B cell (primary cell): ENCODE results near the gene MAJIN. TPM values are rescaled to one million over a fixed set of nuclear protein-coding genes. Genes with fewer than 3 reads are reported as not detected.

ENCODE experiments used
- ATAC-seq: fragments of 200-7000 bp; cut with Tn5 transposase; one replicate; pipeline ENCODE4 v1.10.0; 2021; ENCODE audit warnings: low read depth, mild to moderate bottlenecking, moderate number of reproducible peaks, moderate library complexity
- CTCF ChIA-PET: fragments of 350-600 bp; sonication (Branson Sonifier 250); formaldehyde crosslinking; loops from one replicate; lab custom pipeline; 2021; ENCODE audit warnings: antibody characterized with exemption, inconsistent platforms; lab: Charles Lee
- POLR2A ChIA-PET: fragments of 350-600 bp; sonication (Branson Sonifier 250); formaldehyde crosslinking; loops from one replicate; lab custom pipeline; 2021; ENCODE audit warnings: antibody characterized with exemption; lab: Charles Lee
- DNase-seq: peaks from one replicate; pipeline ENCODE4 v3.0.0; 2013
- H2AFZ ChIP-seq: 2 replicates; pipeline ENCODE4 v1.6.1; 2012; ENCODE audit warnings: mild to moderate bottlenecking, low read depth, low read length; ENCODE audit not compliant: insufficient read depth, poor library complexity, severe bottlenecking
- H3K27ac ChIP-seq, 2 donors: 1 replicate in 1 of 2; 2 replicates in 1 of 2; pipeline ENCODE4 v1.5.1; 2012 to 2013; ENCODE audit warnings: low read length in 2 of 2, mild to moderate bottlenecking in 2 of 2, moderate library complexity in 1 of 2
- H3K27me3 ChIP-seq, 4 experiments: fragments of 200-600 bp in 1 of 4; sonication (generic) in 1 of 4; replicated peaks in 1 of 4; 1 replicate in 2 of 4; 2 replicates in 2 of 4; pipeline versions ENCODE4 v1.6.1 to v1.7.0; 2013 to 2016; ENCODE audit warnings: low read length in 3 of 4, mild to moderate bottlenecking in 2 of 4, mixed read lengths in 1 of 4, moderate library complexity in 1 of 4; ENCODE audit not compliant: insufficient read depth in 4 of 4, control insufficient read depth in 3 of 4; ENCODE audit errors: control extremely low read depth in 1 of 4
- H3K36me3 ChIP-seq, 2 experiments: replicated peaks in 1 of 2; 1 replicate in 1 of 2; 2 replicates in 1 of 2; pipeline versions ENCODE4 v1.6.1 to v1.7.1; 2013; ENCODE audit warnings: low read length in 1 of 2; ENCODE audit not compliant: insufficient read depth in 2 of 2, control insufficient read depth in 1 of 2; ENCODE audit errors: control extremely low read depth in 1 of 2, extremely low read depth in 1 of 2
- H3K4me1 ChIP-seq, 2 donors: fragments of 200-600 bp in 1 of 2; sonication (generic) in 1 of 2; 1 replicate in 1 of 2; 2 replicates in 1 of 2; pipeline versions ENCODE4 v1.5.1 to v1.6.1; 2013 to 2017; ENCODE audit warnings: low read length in 2 of 2; ENCODE audit not compliant: control insufficient read depth in 2 of 2, insufficient read depth in 2 of 2
- H3K4me2 ChIP-seq: replicated peaks from 2 replicates; pipeline ENCODE3; 2012; ENCODE audit warnings: mild to moderate bottlenecking, low read depth, low read length; ENCODE audit not compliant: poor library complexity, severe bottlenecking
- H3K4me3 ChIP-seq, 5 experiments: fragments of 200-600 bp in 1 of 5; sonication (generic) in 1 of 5; 1 replicate in 3 of 5; 2 replicates in 2 of 5; pipeline versions ENCODE4 v1.5.1 to v1.7.0; 2011 to 2016; ENCODE audit warnings: low read length in 4 of 5, mild to moderate bottlenecking in 4 of 5, low read depth in 2 of 5, control low read depth in 1 of 5, moderate library complexity in 1 of 5; ENCODE audit not compliant: insufficient read depth in 1 of 5; ENCODE audit errors: control extremely low read depth in 1 of 5, extremely low read depth in 1 of 5
- H3K79me2 ChIP-seq: fragments of 200-600 bp; sonication (generic); one replicate; pipeline ENCODE4 v1.6.0; 2016; ENCODE audit warnings: low read length; ENCODE audit not compliant: control insufficient read depth, insufficient read depth
- H3K9ac ChIP-seq: fragments of 200-600 bp; sonication (generic); 2 replicates; pipeline ENCODE4 v1.6.1; 2017; ENCODE audit warnings: mild to moderate bottlenecking, low read length, moderate library complexity
- H3K9me3 ChIP-seq, 3 donors: one replicate each; pipeline versions ENCODE4 v1.6.1 to v1.7.1; 2013; ENCODE audit warnings: low read length in 2 of 3; ENCODE audit not compliant: control insufficient read depth in 2 of 3, insufficient read depth in 1 of 3; ENCODE audit errors: control extremely low read depth in 1 of 3
- H4K20me1 ChIP-seq: 2 replicates; pipeline ENCODE4 v1.6.0; 2012; ENCODE audit warnings: mild to moderate bottlenecking, low read length; ENCODE audit not compliant: insufficient read depth, control insufficient read depth, poor library complexity, severe bottlenecking
- H3K27ac Mint-ChIP-seq: one replicate; pipeline ENCODE4 v1.8.0; 2021; ENCODE audit warnings: mixed read lengths
- H3K27me3 Mint-ChIP-seq: one replicate; pipeline ENCODE4 v1.8.0; 2021; ENCODE audit warnings: mixed read lengths
- H3K4me1 Mint-ChIP-seq: one replicate; pipeline ENCODE4 v1.8.0; 2021; ENCODE audit warnings: mixed read lengths
- H3K4me3 Mint-ChIP-seq: one replicate; pipeline ENCODE4 v1.8.0; 2021; ENCODE audit warnings: mixed read lengths
- H3K9me3 Mint-ChIP-seq: one replicate; pipeline ENCODE4 v1.8.0; 2022; ENCODE audit warnings: mixed read lengths; ENCODE audit not compliant: insufficient read depth
- EZH2 ChIP-seq: IDR thresholded peaks from 2 replicates; pipeline ENCODE4 v1.6.1; 2012; ENCODE audit warnings: borderline replicate concordance, low read depth, mild to moderate bottlenecking, moderate library complexity, low read length; ENCODE audit not compliant: insufficient read depth, poor library complexity, severe bottlenecking
- whole genome bisulfite sequencing: methylation state at CpG from one replicate; pipeline ENCODE4 v1.1.5; 2013; ENCODE audit warnings: missing lambda C conversion rate; ENCODE audit not compliant: insufficient coverage; 5-methylcytosine and 5-hydroxymethylcytosine counted together
- intact Hi-C: fragments of 100-400 bp; cut with micrococcal nuclease; formaldehyde crosslinking; loops from one replicate; pipeline ENCODE4 v1.10.0; 2022
- polyA plus RNA-seq: library from polyadenylated mRNA; depleted of rRNA; stranded (reverse); fragments of >200 nt; gene quantifications from 2 replicates; pipeline ENCODE4 v1.2.3, GENCODE V29; 2012
- total RNA-seq, 2 donors: library from RNA; stranded (reverse); fragments of 120-200 nt in 1 of 2; gene quantifications; 1 replicate in 1 of 2; 2 replicates in 1 of 2; pipeline versions ENCODE4 v1.2.3 to v1.2.4, GENCODE V29; 2013 to 2022
- TF ChIP-seq, protein P1 (sequence below): fragments of 200-600 bp; IDR thresholded peaks from one replicate; pipeline ENCODE4 v1.8.0; 2022; ENCODE audit warnings: antibody characterized with exemption, mild to moderate bottlenecking

MAJIN gene
- total and polyA plus RNA-seq, 2 donors (not counting 1 experiment from before 2014, with no cell fraction given), result 0.71 to 2.4 TPM

DNA sequence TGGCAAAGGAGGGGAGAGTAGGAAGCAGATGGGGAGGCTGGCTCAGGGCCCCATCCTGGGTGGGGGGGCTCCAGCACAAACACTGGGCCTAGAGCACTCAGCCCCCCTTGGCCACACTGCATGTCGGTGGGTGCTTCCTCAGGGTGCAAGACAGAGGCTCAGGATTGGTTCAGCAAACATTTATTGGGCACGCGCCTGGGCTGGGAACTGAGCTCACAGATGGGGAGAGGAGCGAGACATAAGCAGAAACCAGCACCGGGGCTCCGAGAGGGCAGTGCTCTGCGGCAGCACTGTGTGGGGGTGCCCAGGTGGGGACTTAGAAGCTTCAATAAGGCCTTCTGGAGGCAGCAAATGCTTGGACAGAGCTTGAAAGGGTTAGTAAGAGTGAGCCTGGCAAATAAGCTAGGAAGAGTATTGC is 81.4 kb downstream of the MAJIN start:
- POLR2A ChIA-PET, result interaction anchor here (0.6 to 6.9 kb wide), 3 partner anchors 10 to 104 kb away, joined by 3 to 39 read pairs (median 4); no protein-coding TSS in a partner anchor
- H3K4me1 Mint-ChIP-seq, result peaks cover 36% of the 10 kb centered on the region
- Histone ChIP-seq H3K9ac (no peak overlapping the region), H2AFZ (no peak overlapping the region), H3K36me3 (peaks cover 0 to 4% of the 10 kb centered on the region in 2 experiments), H3K4me3 (no peak overlapping the region), H3K79me2 (peaks cover 11% of the 10 kb centered on the region), H3K9me3 (no peaks in the 10 kb centered on the region), H3K27me3 (no peaks in the 10 kb centered on the region), H3K4me1 (peaks cover 39 to 49% of the 10 kb centered on the region in 2 donors), H3K27ac (no peak overlapping the region), H4K20me1 (no peaks in the 10 kb centered on the region), H3K4me2 (no peak overlapping the region)
- ATAC-seq, result no peak
- TF ChIP-seq, protein P1, sequence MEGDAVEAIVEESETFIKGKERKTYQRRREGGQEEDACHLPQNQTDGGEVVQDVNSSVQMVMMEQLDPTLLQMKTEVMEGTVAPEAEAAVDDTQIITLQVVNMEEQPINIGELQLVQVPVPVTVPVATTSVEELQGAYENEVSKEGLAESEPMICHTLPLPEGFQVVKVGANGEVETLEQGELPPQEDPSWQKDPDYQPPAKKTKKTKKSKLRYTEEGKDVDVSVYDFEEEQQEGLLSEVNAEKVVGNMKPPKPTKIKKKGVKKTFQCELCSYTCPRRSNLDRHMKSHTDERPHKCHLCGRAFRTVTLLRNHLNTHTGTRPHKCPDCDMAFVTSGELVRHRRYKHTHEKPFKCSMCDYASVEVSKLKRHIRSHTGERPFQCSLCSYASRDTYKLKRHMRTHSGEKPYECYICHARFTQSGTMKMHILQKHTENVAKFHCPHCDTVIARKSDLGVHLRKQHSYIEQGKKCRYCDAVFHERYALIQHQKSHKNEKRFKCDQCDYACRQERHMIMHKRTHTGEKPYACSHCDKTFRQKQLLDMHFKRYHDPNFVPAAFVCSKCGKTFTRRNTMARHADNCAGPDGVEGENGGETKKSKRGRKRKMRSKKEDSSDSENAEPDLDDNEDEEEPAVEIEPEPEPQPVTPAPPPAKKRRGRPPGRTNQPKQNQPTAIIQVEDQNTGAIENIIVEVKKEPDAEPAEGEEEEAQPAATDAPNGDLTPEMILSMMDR, result no peak
- TF ChIP-seq EZH2, result no peak
- H3K27me3 Mint-ChIP-seq, result no peaks in the 10 kb centered on the region
- no peaks in the 10 kb centered on the region for H3K9me3 Mint-ChIP-seq
- intact Hi-C loops, result no loop called here
- 98% methylated on average over 7 of the region's 7 CpGs for WGBS
- CTCF ChIA-PET, result interaction anchor here (1.7 to 30.2 kb wide), 3 partner anchors 8 to 34 kb away, joined by 5 to 1254 read pairs (median 7); partner anchors contain the start of genes CDC42BPG and EHD1
- DNase-seq, result no peak
- no peak overlapping the region for H3K4me3 Mint-ChIP-seq
- no peak overlapping the region for H3K27ac Mint-ChIP-seq

DNA sequence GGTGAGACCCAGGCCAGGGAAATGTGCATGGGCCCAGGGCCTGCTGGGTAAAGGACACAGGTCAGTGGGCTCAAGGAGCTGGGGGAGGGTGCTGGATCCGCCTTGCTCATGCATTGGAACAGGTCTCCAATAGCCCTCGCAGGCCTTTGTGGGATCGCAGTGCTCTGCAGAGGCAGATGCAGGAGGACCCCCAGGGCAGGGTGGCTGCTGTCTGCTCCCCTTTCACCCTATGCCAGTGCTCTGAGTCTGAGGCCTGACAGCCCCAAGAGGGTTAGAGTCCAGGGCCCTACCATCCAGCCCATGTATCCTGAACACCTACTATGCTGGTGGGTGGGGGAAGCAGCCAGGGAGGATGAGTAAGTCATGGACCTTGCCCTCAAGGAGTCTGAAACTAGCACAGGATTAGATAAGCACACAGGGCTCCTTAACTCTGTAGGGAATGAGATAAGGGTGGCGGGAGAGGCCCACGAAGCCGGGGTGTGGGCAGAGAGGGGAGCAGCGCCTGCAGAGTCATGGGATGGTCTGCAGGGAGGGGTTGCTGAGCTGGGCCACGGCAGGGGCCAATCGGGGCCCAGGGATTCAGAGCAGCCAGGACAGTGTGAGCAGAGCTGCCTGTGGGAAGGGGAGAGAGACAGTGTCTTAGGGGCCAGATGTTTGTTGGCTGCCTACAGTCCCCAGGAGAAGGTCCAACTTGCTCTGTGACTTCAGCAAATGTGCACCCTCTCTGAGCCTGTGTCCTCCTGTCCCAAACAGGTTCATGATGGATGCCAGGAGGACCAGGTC is 83.0 kb downstream of the MAJIN start:
- Histone ChIP-seq H3K9me3 (no peaks in the 10 kb centered on the region), H3K9ac (no peak overlapping the region), H2AFZ (no peak overlapping the region), H3K79me2 (peaks cover 11% of the 10 kb centered on the region), H3K4me1 (peaks cover 35 to 43% of the 10 kb centered on the region in 2 donors), H3K27me3 (no peaks in the 10 kb centered on the region), H3K27ac (no peak overlapping the region), H3K4me2 (peak overlapping the region; percentile 83), H3K4me3 (no peak overlapping the region), H3K36me3 (no peaks in the 10 kb centered on the region), H4K20me1 (no peaks in the 10 kb centered on the region)
- Mint-ChIP-seq H3K27me3 (no peaks in the 10 kb centered on the region), H3K4me3 (no peak overlapping the region), H3K27ac (peak overlapping the region; percentile 41), H3K9me3 (no peaks in the 10 kb centered on the region), H3K4me1 (peaks cover 36% of the 10 kb centered on the region)
- WGBS, result 82% methylated on average over 9 of the region's 9 CpGs
- CTCF ChIA-PET, result interaction anchor here (0.9 to 30.2 kb wide), 6 partner anchors 13 to 125 kb away, joined by 3 to 1254 read pairs (median 8); partner anchors contain the start of genes ARL2, CDC42BPG and EHD1
- DNase-seq (no peak), ATAC-seq (no peak)
- POLR2A ChIA-PET, result interaction anchor here (0.6 to 5.0 kb wide), 5 partner anchors 11 to 1055 kb away, joined by 4 to 43 read pairs (median 7); partner anchors contain the start of gene EHD1
- intact Hi-C loops, result loop anchor here (1.0 to 2.0 kb wide), 3 partner anchors 9 to 78 kb away; partner anchors contain the start of gene MEN1
- TF ChIP-seq, protein P1, result no peak
- no peak for TF ChIP-seq EZH2
